Karpas-422 (cell line): ENCODE measurements around the gene FAM3D. TPM values are rescaled to one million over a fixed set of nuclear protein-coding genes. Genes with fewer than 3 reads are reported as not detected.

Source experiments
- DNase-seq: peaks from one replicate; pipeline ENCODE4 v3.0.0-alpha.2; 2015
- H2AFZ ChIP-seq: fragments of 200-600 bp; sonication (generic); 2 replicates; pipeline ENCODE4 v1.6.1; 2014; ENCODE audit warnings: antibody characterized with exemption, low read length, mixed read lengths
- H3K27ac ChIP-seq: fragments of 200-600 bp; sonication (generic); 2 replicates; pipeline ENCODE4 v1.5.1; 2014; ENCODE audit warnings: mild to moderate bottlenecking, low read length, moderate library complexity
- H3K27me3 ChIP-seq: fragments of 200-600 bp; sonication (generic); 2 replicates; pipeline ENCODE4 v1.6.1; 2014; ENCODE audit warnings: low read length, mixed read lengths
- H3K36me3 ChIP-seq: fragments of 200-600 bp; sonication (generic); 2 replicates; pipeline ENCODE4 v1.6.1; 2014; ENCODE audit warnings: low read length, mixed read lengths; ENCODE audit not compliant: insufficient read depth
- H3K4me1 ChIP-seq: fragments of 200-600 bp; sonication (generic); 2 replicates; pipeline ENCODE4 v1.6.1; 2014; ENCODE audit warnings: mild to moderate bottlenecking, low read length, mixed read lengths
- H3K4me2 ChIP-seq: fragments of 200-600 bp; sonication (generic); 2 replicates; pipeline ENCODE4 v1.6.1; 2014; ENCODE audit warnings: low read length, low read depth, mild to moderate bottlenecking; ENCODE audit not compliant: poor library complexity, severe bottlenecking
- H3K4me3 ChIP-seq: fragments of 200-600 bp; sonication (generic); 2 replicates; pipeline ENCODE4 v1.5.1; 2014; ENCODE audit warnings: mild to moderate bottlenecking, antibody characterized with exemption, low read length, mixed read lengths
- H3K79me2 ChIP-seq: fragments of 200-600 bp; sonication (generic); 2 replicates; pipeline ENCODE4 v1.6.1; 2014; ENCODE audit warnings: mild to moderate bottlenecking, low read length, mixed read lengths
- H3K9ac ChIP-seq: fragments of 200-600 bp; sonication (generic); 2 replicates; pipeline ENCODE4 v1.6.0; 2014; ENCODE audit warnings: low read length
- H3K9me2 ChIP-seq: fragments of 200-600 bp; sonication (generic), shearing (Covaris generic); replicated peaks from 2 replicates; pipeline ENCODE4 v1.6.0; 2014; ENCODE audit warnings: mild to moderate bottlenecking, low read length, moderate library complexity; ENCODE audit not compliant: insufficient read depth
- H3K9me3 ChIP-seq: fragments of 300-700, 200-600 bp; sonication (generic); 2 replicates; pipeline ENCODE4 v1.6.1; 2014; ENCODE audit warnings: low read length, mixed read lengths
- H4K20me1 ChIP-seq: fragments of 200-600 bp; sonication (generic); 2 replicates; pipeline ENCODE4 v1.6.1; 2014; ENCODE audit warnings: mild to moderate bottlenecking, antibody characterized with exemption, low read length, low read depth; ENCODE audit not compliant: insufficient read depth
- total RNA-seq: library from RNA; depleted of rRNA; stranded (reverse); fragments of >200 nt; shearing (Covaris generic); gene quantifications from 2 replicates; pipeline ENCODE4 v1.2.3, GENCODE V29; 2014; ENCODE audit warnings: low replicate concordance

Gene FAM3D
- total RNA-seq, 1 experiment from 2014 or later, result not detected

- H3K27ac ChIP-seq, result no peak overlapping the region
- DNase-seq, result no peak
- H3K9me3 ChIP-seq, result no peaks in the 10 kb centered on the region
- no peaks in the 10 kb centered on the region for H3K36me3 ChIP-seq
- no peaks in the 10 kb centered on the region for H3K79me2 ChIP-seq
- no peaks in the 10 kb centered on the region for H3K27me3 ChIP-seq
- no peak overlapping the region for H3K9ac ChIP-seq
- H3K4me2 ChIP-seq, result no peak overlapping the region
- no peaks in the 10 kb centered on the region for H3K9me2 ChIP-seq
- no peaks in the 10 kb centered on the region for H4K20me1 ChIP-seq
- no peaks in the 10 kb centered on the region for H3K4me1 ChIP-seq
- no peak overlapping the region for H3K4me3 ChIP-seq
- no peak overlapping the region for H2AFZ ChIP-seq
Observed at GRCh38 chr3:58667704-58668103, 1.1 kb upstream of the FAM3D start.

GRCh38 chr3:58667229-58667628 is 655 bp upstream of the FAM3D start:
- no peaks in the 10 kb centered on the region for H3K9me3 ChIP-seq
- H3K9ac ChIP-seq, result no peak overlapping the region
- H3K27ac ChIP-seq, result no peak overlapping the region
- H3K79me2 ChIP-seq, result no peaks in the 10 kb centered on the region
- no peaks in the 10 kb centered on the region for H3K4me1 ChIP-seq
- no peak overlapping the region for H2AFZ ChIP-seq
- no peaks in the 10 kb centered on the region for H4K20me1 ChIP-seq
- DNase-seq, result no peak
- no peaks in the 10 kb centered on the region for H3K36me3 ChIP-seq
- no peak overlapping the region for H3K4me3 ChIP-seq
- H3K4me2 ChIP-seq, result no peak overlapping the region
- H3K27me3 ChIP-seq, result no peaks in the 10 kb centered on the region
- no peaks in the 10 kb centered on the region for H3K9me2 ChIP-seq

GRCh38 chr3:58665405-58665804 is 1.2 kb downstream of the FAM3D start:
- no peaks in the 10 kb centered on the region for H3K9me3 ChIP-seq
- no peak overlapping the region for H3K4me2 ChIP-seq
- H4K20me1 ChIP-seq, result no peaks in the 10 kb centered on the region
- no peak overlapping the region for H2AFZ ChIP-seq
- H3K27ac ChIP-seq, result no peak overlapping the region
- no peaks in the 10 kb centered on the region for H3K36me3 ChIP-seq
- H3K9me2 ChIP-seq, result no peaks in the 10 kb centered on the region
- DNase-seq, result no peak
- no peaks in the 10 kb centered on the region for H3K79me2 ChIP-seq
- H3K27me3 ChIP-seq, result no peaks in the 10 kb centered on the region
- H3K4me3 ChIP-seq, result no peak overlapping the region
- no peak overlapping the region for H3K9ac ChIP-seq
- H3K4me1 ChIP-seq, result no peaks in the 10 kb centered on the region

- no peak overlapping the region for H3K27ac ChIP-seq
- no peaks in the 10 kb centered on the region for H3K27me3 ChIP-seq
- no peak for DNase-seq
Observed at GRCh38 chr3:58664611-58665010, 2.0 kb downstream of the FAM3D start.

GRCh38 chr3:58661836-58662420 is 4.6 kb downstream of the FAM3D start:
- H4K20me1 ChIP-seq, result no peaks in the 10 kb centered on the region
- H3K9ac ChIP-seq, result no peak overlapping the region
- no peaks in the 10 kb centered on the region for H3K27me3 ChIP-seq
- no peaks in the 10 kb centered on the region for H3K79me2 ChIP-seq
- H3K4me1 ChIP-seq, result no peaks in the 10 kb centered on the region
- no peaks in the 10 kb centered on the region for H3K36me3 ChIP-seq
- no peak overlapping the region for H3K27ac ChIP-seq
- H3K9me2 ChIP-seq, result no peaks in the 10 kb centered on the region
- no peak overlapping the region for H2AFZ ChIP-seq
- H3K4me2 ChIP-seq, result no peak overlapping the region
- no peak overlapping the region for H3K4me3 ChIP-seq
- DNase-seq, result no peak
- no peaks in the 10 kb centered on the region for H3K9me3 ChIP-seq

More at GRCh38 chr3:58664611-58665010, 2.0 kb downstream of the FAM3D start:
- Histone ChIP-seq H3K9me2 (no peaks in the 10 kb centered on the region), H3K4me1 (no peaks in the 10 kb centered on the region), H3K36me3 (no peaks in the 10 kb centered on the region), H3K9me3 (no peaks in the 10 kb centered on the region), H3K4me2 (no peak overlapping the region), H3K79me2 (no peaks in the 10 kb centered on the region), H2AFZ (no peak overlapping the region), H3K4me3 (no peak overlapping the region), H4K20me1 (no peaks in the 10 kb centered on the region), H3K9ac (no peak overlapping the region)

- Histone ChIP-seq H3K9me2 (no peaks in the 10 kb centered on the region), H2AFZ (no peak overlapping the region), H3K4me2 (no peak overlapping the region), H3K4me1 (no peaks in the 10 kb centered on the region), H3K9ac (no peak overlapping the region), H3K27ac (no peak overlapping the region), H4K20me1 (no peaks in the 10 kb centered on the region), H3K36me3 (no peaks in the 10 kb centered on the region), H3K4me3 (no peak overlapping the region), H3K79me2 (no peaks in the 10 kb centered on the region), H3K27me3 (no peaks in the 10 kb centered on the region), H3K9me3 (no peaks in the 10 kb centered on the region)
- DNase-seq, result no peak
Observed at GRCh38 chr3:58660998-58661397, 5.6 kb downstream of the FAM3D start.

- no peaks in the 10 kb centered on the region for H4K20me1 ChIP-seq
- H3K4me1 ChIP-seq, result no peaks in the 10 kb centered on the region
- no peak overlapping the region for H3K4me3 ChIP-seq
- no peak overlapping the region for H2AFZ ChIP-seq
- H3K27ac ChIP-seq, result no peak overlapping the region
- no peaks in the 10 kb centered on the region for H3K9me3 ChIP-seq
- no peak for DNase-seq
- H3K9me2 ChIP-seq, result no peaks in the 10 kb centered on the region
- no peaks in the 10 kb centered on the region for H3K79me2 ChIP-seq
- H3K36me3 ChIP-seq, result no peaks in the 10 kb centered on the region
- H3K9ac ChIP-seq, result no peak overlapping the region
- no peaks in the 10 kb centered on the region for H3K27me3 ChIP-seq
- no peak overlapping the region for H3K4me2 ChIP-seq
Observed at GRCh38 chr3:58659051-58659675, 7.4 kb downstream of the FAM3D start.

- no peak overlapping the region for H3K4me2 ChIP-seq
- no peak overlapping the region for H2AFZ ChIP-seq
- H3K9ac ChIP-seq, result no peak overlapping the region
- H3K4me1 ChIP-seq, result no peaks in the 10 kb centered on the region
- no peak overlapping the region for H3K27ac ChIP-seq
- H3K79me2 ChIP-seq, result no peaks in the 10 kb centered on the region
- no peak for DNase-seq
- H4K20me1 ChIP-seq, result no peaks in the 10 kb centered on the region
- H3K4me3 ChIP-seq, result no peak overlapping the region
- H3K9me2 ChIP-seq, result no peaks in the 10 kb centered on the region
- no peaks in the 10 kb centered on the region for H3K36me3 ChIP-seq
- no peaks in the 10 kb centered on the region for H3K9me3 ChIP-seq
- no peaks in the 10 kb centered on the region for H3K27me3 ChIP-seq
Observed at GRCh38 chr3:58658508-58658907, 8.1 kb downstream of the FAM3D start.
